NCI-H2029 (cell line): Measurements from ENCODE around the gene FHOD3.

Experiments
- DNase-seq: peaks from one replicate; lab custom pipeline; 2025; lab: John Stamatoyannopoulos, UW

Gene FHOD3

GRCh38 chr18:36593001-36593400 is 295.5 kb downstream of the FHOD3 start:
- no peak for DNase-seq

- DNase-seq = no peak
These were observed 296.1 kb downstream of the FHOD3 start for GRCh38 chr18:36593641-36594040.

- DNase-seq = no peak
These were observed 297.1 kb downstream of the FHOD3 start for GRCh38 chr18:36594621-36595020.

- DNase-seq = no peak
These were observed 297.7 kb downstream of the FHOD3 start for GRCh38 chr18:36595046-36595817.

- no peak for DNase-seq
These were observed 298.3 kb downstream of the FHOD3 start for GRCh38 chr18:36595818-36596215.

- no peak for DNase-seq
These were observed 300.1 kb downstream of the FHOD3 start for GRCh38 chr18:36597636-36598035.

- DNase-seq = no peak
These were observed 303.0 kb downstream of the FHOD3 start for GRCh38 chr18:36600548-36600947.

- DNase-seq = no peak
These were observed 303.8 kb downstream of the FHOD3 start for GRCh38 chr18:36601316-36601715.

- DNase-seq = no peak
These were observed 304.6 kb downstream of the FHOD3 start for GRCh38 chr18:36602071-36602470.

- DNase-seq = no peak
These were observed 305.1 kb downstream of the FHOD3 start for GRCh38 chr18:36602620-36603019.

- DNase-seq = no peak
These were observed 310.6 kb downstream of the FHOD3 start for GRCh38 chr18:36608107-36608506.

GRCh38 chr18:36610258-36610657 is 312.7 kb downstream of the FHOD3 start:
- DNase-seq = no peak

- DNase-seq = no peak
These were observed 313.1 kb downstream of the FHOD3 start for GRCh38 chr18:36610661-36611060.

- DNase-seq = no peak
These were observed 315.6 kb downstream of the FHOD3 start for GRCh38 chr18:36613069-36613468.

GRCh38 chr18:36613810-36614209 is 316.3 kb downstream of the FHOD3 start:
- DNase-seq = no peak

- DNase-seq = no peak
These were observed 323.3 kb downstream of the FHOD3 start for GRCh38 chr18:36620788-36621187.

- no peak for DNase-seq
These were observed 325.1 kb downstream of the FHOD3 start for GRCh38 chr18:36622610-36623009.

GRCh38 chr18:36623091-36623490 is 325.6 kb downstream of the FHOD3 start:
- no peak for DNase-seq

- no peak for DNase-seq
These were observed 326.2 kb downstream of the FHOD3 start for GRCh38 chr18:36623681-36624190.

- DNase-seq = no peak
These were observed 327.1 kb downstream of the FHOD3 start for GRCh38 chr18:36624451-36625167.

GRCh38 chr18:36625386-36625785 is 327.9 kb downstream of the FHOD3 start:
- DNase-seq = no peak

GRCh38 chr18:36627637-36628036 is 330.1 kb downstream of the FHOD3 start:
- no peak for DNase-seq

GRCh38 chr18:36628435-36629137 is 331.1 kb downstream of the FHOD3 start:
- DNase-seq = no peak
